ENCODE measurements around the gene FHL2. TPM values are rescaled to one million over a fixed set of nuclear protein-coding genes. Genes with fewer than 3 reads are reported as not detected.

Gene FHL2
- total and polyA plus RNA-seq, 9 of the 15 experiments (the other 6 are each of a cell fraction or from before 2014, with no cell fraction given), result 7.5 to 33.1 (median 23.9) TPM

DNA sequence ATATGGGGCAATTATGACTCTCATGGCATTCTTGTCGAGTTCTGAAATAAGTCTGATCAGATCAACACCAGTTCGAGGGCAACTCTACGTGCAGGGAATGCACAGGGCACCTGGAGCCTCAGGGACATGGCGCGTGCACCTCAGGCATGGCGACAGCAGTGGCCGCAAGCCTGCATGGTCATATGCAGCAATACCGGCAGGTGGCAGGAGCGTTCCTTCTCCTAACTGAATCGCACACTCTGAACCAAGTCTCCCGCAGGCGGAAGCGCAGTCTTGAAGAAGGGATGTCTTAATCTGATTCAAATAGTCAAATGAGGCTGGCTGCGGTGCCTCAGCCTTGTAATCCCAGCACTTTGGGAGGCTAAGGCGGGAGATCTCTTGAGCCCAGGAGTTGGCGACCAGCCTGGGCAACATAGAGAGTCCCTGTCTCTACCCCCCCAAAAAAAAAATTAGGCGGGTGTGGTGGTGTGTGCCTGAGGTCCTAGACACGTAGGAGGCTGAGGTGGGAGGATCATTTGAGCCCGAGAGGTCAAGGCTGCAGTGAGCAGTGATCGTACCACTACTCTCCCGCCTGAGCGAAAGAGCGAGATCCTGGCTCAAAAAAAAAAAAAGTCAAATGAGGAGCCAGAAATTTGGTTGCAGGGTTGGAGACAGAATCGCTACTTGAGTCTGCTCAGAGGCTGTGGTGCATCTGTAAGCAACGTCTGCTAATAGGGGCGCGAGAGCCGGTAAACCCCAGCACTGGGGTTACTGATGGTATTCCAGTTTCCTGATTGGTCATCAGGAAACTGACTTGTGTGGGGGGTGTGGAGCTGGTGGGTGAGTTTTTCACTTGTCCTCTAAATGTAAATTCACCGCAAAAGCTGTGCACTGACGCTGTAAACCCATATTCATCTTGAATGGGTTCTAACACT lies 28.8 kb downstream of the FHL2 start (continued):
- TF ChIP-seq, protein P1, sequence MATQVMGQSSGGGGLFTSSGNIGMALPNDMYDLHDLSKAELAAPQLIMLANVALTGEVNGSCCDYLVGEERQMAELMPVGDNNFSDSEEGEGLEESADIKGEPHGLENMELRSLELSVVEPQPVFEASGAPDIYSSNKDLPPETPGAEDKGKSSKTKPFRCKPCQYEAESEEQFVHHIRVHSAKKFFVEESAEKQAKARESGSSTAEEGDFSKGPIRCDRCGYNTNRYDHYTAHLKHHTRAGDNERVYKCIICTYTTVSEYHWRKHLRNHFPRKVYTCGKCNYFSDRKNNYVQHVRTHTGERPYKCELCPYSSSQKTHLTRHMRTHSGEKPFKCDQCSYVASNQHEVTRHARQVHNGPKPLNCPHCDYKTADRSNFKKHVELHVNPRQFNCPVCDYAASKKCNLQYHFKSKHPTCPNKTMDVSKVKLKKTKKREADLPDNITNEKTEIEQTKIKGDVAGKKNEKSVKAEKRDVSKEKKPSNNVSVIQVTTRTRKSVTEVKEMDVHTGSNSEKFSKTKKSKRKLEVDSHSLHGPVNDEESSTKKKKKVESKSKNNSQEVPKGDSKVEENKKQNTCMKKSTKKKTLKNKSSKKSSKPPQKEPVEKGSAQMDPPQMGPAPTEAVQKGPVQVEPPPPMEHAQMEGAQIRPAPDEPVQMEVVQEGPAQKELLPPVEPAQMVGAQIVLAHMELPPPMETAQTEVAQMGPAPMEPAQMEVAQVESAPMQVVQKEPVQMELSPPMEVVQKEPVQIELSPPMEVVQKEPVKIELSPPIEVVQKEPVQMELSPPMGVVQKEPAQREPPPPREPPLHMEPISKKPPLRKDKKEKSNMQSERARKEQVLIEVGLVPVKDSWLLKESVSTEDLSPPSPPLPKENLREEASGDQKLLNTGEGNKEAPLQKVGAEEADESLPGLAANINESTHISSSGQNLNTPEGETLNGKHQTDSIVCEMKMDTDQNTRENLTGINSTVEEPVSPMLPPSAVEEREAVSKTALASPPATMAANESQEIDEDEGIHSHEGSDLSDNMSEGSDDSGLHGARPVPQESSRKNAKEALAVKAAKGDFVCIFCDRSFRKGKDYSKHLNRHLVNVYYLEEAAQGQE (IDR thresholded peaks at IDR 0.05; ENCODE audit: borderline replicate concordance), result peak; percentile 91
- TF ChIP-seq, protein P1 (CRISPR knock-in tag; IDR thresholded peaks at IDR 0.05; ENCODE audit: low read depth), result no peak
- TF ChIP-seq ETV1 (tag; conservative IDR thresholded peaks at IDR 0.05; ENCODE audit: low read depth) (peak; percentile 70), RCOR1 (IDR thresholded peaks at IDR 0.05; ENCODE audit: borderline replicate concordance in 1 of 2, low read depth in 2 of 2, low read length in 2 of 2) (0 out of 4 replicates have a peak, but pooled peaks of 1 of the 2 experiments have one; percentile 68), ELF1 (tag; IDR thresholded peaks at IDR 0.05) (peak; percentile 71), HDAC1 (IDR thresholded peaks at IDR 0.05) (no peak), PTRF (tag; IDR thresholded peaks at IDR 0.05) (no peak), RBM39 (optimal IDR thresholded peaks at IDR 0.05; ENCODE audit: low read depth, low read length) (no peak), RAD51 (IDR thresholded peaks at IDR 0.05; ENCODE audit: borderline replicate concordance, low read depth) (no peak), ZNF830 (CRISPR knock-in tag; IDR thresholded peaks at IDR 0.05) (no peak), YY1 (IDR thresholded peaks at IDR 0.05; ENCODE audit: borderline replicate concordance in 1 of 3, control insufficient read depth in 1 of 3, extremely low read depth in 1 of 3, insufficient read depth in 3 of 3, insufficient read length in 1 of 3, insufficient replicate concordance in 2 of 3, low read depth in 1 of 3, low read length in 2 of 3) (peak in 2 of 3 experiments; percentile 63 to 77), EP400 (IDR thresholded peaks at IDR 0.05) (0 out of 2 replicates have a peak, but pooled peaks have one; percentile 15)
- TF ChIP-seq, protein P2, sequence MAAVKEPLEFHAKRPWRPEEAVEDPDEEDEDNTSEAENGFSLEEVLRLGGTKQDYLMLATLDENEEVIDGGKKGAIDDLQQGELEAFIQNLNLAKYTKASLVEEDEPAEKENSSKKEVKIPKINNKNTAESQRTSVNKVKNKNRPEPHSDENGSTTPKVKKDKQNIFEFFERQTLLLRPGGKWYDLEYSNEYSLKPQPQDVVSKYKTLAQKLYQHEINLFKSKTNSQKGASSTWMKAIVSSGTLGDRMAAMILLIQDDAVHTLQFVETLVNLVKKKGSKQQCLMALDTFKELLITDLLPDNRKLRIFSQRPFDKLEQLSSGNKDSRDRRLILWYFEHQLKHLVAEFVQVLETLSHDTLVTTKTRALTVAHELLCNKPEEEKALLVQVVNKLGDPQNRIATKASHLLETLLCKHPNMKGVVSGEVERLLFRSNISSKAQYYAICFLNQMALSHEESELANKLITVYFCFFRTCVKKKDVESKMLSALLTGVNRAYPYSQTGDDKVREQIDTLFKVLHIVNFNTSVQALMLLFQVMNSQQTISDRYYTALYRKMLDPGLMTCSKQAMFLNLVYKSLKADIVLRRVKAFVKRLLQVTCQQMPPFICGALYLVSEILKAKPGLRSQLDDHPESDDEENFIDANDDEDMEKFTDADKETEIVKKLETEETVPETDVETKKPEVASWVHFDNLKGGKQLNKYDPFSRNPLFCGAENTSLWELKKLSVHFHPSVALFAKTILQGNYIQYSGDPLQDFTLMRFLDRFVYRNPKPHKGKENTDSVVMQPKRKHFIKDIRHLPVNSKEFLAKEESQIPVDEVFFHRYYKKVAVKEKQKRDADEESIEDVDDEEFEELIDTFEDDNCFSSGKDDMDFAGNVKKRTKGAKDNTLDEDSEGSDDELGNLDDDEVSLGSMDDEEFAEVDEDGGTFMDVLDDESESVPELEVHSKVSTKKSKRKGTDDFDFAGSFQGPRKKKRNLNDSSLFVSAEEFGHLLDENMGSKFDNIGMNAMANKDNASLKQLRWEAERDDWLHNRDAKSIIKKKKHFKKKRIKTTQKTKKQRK (IDR thresholded peaks at IDR 0.05; ENCODE audit: borderline replicate concordance, low read depth, low read length), result no peak
